HG03354 (cell line): ENCODE measurements around the gene LTB.
"Not testable (repeated sequence)": the region's sequence is repeated elsewhere in the genome, so short reads cannot be mapped to it uniquely, and the experiment has no call there.

Source experiments
- ATAC-seq: cut with Tn5 transposase; IDR thresholded peaks from one replicate; pipeline ENCODE4 v1.9.1; 2021; ENCODE audit warnings: mild to moderate bottlenecking; ENCODE audit not compliant: unreplicated experiment, poor library complexity, severe bottlenecking

Gene LTB

GRCh38 chr6:31610968-31611367, 28.7 kb upstream of the LTB start:
- ATAC-seq = no peak

DNA sequence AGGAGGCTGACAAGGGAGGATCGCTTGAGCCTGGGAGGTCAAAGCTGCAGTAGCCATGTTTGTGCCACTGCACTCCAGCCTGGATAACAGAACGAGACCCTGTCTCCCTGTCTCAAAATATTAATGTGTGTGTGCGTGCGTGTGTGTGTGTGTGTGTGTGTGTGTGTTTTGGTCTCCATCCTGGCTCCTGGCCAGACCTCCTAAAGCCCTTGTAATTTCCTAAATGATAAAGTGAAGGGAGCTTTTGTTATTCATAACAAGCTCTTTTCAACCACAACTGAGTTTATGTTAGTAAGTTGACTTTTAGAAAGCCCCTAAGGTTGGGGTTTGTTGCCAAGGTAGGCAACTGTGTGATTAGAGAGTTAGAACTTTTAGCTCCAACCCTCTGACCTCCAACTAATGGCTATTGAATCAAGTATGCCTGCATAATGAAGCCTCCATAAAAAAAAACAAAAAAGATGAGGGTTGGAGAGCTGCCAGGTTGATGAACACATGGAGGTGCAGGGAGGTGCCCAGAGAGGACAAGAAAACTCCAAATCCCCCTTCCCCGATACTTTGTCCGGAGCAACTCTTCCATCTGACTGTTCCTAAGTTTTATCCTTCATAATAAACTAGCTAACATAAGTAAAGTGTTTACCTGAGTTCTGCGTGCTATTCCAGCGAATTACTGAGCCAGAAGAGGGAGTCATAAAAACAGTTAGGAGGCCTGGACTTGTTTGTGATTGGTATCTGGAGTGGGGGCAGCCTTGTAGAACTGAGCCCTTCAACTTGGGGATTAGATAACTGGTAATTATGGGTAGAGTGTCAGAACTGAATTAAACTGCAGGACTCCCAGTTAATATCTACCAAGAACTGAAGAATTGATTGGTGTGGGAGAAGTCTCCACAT, 27.5 kb upstream of the LTB start:
- no peak for ATAC-seq

GRCh38 chr6:31607317-31607716, 25.1 kb upstream of the LTB start:
- ATAC-seq = no peak

DNA sequence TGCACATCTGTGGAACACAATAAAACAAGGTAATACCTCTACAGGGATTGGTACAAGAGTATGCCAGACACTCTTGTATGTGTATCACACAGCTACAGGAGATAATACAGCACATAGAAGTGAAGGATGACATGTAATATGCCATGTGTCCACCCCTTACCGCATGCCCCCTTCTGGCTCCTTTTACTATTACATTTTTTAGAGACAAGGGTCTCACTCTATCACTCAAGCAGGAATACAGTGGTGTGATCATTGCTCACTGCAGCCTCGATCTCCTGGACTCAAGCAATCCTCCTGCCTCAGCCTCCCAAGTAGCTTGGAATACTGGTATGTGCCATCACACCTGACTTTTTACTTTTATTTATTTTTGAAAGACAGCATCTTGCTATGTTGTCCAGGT, 14.8 kb upstream of the LTB start:
- peak; percentile 53 for ATAC-seq

DNA sequence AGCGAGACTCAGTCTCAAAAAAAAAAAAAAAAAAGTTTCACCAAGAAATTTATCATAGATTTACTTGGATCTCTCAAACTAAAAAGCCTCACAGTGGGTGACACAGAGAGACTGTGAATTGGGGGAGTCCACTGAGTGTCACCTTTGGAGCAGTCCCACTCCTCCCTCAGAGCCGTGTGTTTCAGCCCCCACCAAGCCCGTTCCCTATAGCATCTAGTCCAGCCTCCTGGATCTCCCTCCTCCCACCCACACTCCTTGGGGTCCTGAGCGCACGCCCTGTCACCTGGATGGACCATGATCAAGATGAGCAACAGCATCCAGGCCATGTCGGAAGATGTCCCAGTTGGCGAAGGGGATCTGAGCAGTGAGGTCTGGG, 10.2 kb upstream of the LTB start:
- no peak for ATAC-seq

GRCh38 chr6:31590691-31591090, 8.5 kb upstream of the LTB start:
- ATAC-seq = not testable (repeated sequence)

DNA sequence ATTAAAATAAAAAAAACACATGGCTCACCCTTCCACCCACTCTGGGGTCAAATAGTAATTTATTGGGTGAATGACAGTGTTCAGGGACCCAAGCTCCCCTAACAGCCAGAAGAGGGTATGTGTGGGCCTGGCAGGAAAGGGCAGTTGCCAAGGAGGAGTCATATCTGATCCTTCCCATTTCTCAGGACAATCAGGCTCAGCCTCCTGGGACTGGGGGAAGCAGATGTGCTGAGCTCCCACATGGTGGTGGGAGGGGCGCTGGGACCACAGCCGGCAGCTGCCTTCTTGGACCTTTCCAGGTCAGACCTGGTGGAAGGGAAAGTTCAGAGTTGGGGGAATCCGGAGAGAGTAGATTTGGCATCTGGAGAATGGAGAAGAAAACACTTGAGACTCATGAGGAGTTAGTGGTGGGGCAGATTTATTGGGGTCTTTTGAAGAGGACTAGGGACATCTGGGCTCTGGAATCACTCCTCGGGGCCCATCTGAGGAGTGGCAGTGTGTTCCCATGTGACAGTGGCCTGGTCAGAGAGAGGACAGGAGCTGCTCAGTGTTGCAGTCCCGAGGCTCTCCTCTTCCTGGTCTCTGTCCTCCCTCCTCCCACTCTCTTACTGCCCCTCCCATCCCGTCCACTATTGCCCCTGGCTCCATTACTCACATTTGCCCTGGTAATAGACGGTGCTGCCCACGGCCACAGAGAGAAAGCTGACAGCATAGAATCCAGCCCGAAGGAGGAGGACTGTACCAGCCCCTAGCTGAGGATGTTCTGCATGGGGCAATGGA, 6.8 kb upstream of the LTB start:
- no peak for ATAC-seq

- no peak for ATAC-seq
These were observed 5.9 kb upstream of the LTB start for GRCh38 chr6:31587791-31588777.

DNA sequence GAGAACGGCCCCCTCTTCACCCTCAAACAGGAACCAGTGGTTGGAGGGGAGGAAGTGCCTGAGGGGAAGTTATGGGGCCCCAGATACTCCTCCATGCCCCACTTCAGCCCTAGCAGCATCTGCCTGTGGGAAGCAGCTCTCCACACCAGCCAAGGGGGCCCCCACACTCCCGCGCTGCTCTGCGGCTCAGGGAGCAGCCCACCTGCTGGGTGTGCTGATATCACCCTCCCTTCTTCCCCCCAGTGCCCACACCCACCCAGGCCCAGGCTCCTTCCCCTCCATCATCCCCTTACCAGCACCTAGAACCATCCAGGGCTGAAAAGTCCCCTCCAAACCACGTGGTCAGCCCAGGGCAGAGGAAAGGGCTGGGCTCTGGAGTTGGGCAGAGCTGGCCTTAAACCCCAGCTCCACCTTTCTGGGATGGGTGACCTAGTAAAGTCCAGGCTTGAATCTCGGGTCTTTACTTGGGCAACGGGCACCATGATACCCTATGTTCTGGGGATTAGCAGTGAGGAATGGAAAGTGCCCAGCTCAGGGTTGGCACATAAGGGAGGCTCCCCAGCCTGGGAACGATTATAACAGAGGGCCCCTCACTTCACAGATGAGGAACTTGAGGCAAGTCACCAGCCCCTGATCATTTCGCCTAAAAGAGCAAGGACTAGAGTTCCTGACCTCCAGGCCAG, 4.5 kb upstream of the LTB start:
- no peak for ATAC-seq

DNA sequence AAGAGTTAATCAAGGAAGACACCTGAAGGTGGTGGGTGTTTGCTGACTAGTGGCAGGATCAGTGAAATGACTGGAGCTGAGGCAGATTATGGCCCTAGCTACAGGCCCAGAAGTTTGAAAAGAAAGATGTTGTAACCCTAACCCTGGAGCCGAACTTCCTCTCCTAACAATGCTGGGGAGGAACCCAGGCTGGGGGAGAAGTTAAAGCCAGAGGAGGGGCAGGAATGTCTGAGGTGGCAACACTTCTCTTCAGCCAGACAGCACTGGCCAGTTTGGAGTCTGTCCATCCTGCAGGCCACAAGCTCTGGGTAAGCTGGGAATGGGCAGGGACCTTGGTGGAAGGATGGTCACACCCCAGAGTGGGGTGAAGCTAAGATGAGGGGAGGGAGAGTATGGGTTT, 3.8 kb upstream of the LTB start, which contains the start of gene LST1:
Gene LST1 (plus strand): TSS at position 270 of the 400 bp plus-strand sequence. CDS start 1,023 bp downstream, outside the sequence.
- no peak for ATAC-seq

DNA sequence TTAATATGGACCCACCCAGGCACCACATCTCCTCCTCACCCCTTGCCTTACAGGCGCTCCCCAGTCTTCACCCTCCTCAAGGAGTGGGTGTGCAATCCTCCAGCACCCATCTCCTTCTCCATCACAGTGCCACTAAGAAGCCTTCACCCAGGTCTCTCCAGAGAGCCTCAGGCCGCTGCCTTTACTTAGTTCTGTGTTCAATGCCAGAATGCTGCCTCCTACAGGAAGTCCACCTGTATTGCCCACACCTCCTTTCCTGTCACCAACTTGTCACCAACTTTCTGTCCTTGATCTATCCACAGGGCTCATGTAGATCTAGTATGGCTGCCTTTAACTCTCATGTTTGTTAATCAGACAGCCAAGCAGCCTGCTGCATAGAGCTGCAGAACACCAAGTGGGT, 3.3 kb upstream of the LTB start:
- no peak for ATAC-seq

DNA sequence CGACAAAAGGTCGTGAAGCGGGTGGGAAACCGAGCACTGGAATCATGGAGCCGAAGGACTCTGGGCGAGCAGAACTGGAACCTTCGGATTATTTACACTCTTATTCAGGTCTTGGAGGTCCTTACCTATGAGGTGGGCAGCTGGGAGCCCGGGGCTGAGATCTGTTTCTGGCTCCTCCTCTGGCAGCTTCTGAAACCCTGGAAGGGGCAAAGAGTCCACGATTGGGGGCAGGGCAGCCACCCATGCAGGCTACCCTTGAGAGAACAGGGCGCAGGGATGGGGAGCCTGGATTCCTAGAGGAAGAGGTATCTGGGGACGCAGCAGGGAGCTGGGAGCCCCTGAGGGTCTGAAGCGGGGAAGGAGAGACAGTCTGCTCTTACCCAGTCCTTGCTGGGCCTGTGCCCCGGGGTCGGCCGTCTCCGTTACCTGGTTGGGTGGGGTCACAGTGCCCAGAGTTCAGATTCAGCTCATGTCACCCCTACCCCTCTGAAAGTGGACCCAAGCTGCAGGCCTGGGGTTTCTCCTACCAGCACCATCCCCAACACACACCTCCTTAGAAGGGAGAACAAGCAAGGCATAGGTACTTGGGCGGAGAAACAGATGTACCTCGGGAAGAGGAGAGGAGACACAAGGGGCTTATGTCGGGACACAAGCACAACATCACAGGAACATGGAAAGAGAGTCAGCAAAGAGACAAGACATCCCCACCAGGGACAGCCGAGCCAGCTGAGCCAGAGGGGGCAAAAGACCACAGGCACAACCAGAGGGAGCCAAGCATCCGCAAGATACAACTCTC, 592 bp downstream of the LTB start:
- no peak for ATAC-seq

- ATAC-seq = peak; percentile 71
These were observed 1.3 kb downstream of the LTB start for GRCh38 chr6:31580807-31581433.

GRCh38 chr6:31580438-31580740, 1.8 kb downstream of the LTB start:
- no peak for ATAC-seq

DNA sequence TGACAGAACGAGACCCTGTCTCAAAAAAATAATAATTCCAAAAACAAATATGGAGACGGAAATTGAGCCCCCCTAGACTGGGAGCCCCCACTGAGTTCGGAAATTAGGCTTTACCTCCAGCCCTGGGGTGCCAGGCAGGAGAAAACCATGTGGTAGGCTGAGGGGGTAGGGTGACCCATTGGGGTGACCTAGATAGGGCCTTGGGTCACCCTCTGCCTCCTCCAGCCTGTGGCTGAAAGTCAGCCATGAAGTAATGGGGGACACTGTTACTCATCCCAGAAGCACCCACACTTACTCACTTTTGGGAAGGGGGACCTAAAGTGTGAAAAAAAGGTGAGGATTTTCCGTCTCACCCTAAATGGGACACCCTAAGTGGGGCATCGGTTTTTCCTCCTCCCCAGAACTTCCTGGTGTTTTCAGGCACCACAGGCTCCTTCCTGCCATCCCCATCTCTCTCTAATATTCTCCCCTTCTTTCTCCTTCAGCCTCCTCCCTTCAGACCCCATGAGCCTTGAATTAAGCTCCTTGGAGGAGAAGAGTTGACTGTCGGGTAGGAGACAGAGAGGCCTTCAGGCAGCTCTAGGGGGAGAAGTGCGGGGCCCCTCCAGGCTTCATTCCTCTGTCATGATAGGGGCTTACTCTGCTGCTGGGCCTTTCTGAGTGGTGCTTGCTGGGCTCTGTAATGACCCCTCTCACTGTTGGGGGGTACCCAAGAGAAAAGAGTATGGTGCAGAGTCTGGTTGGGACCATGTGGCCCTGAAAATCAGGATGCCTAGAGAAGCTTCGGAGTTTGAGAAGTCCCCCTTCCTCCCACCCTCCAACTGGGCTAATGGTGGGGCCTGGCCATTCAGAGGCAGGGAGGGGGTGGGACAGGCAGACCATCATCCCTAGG, 2.4 kb downstream of the LTB start:
- no peak for ATAC-seq

DNA sequence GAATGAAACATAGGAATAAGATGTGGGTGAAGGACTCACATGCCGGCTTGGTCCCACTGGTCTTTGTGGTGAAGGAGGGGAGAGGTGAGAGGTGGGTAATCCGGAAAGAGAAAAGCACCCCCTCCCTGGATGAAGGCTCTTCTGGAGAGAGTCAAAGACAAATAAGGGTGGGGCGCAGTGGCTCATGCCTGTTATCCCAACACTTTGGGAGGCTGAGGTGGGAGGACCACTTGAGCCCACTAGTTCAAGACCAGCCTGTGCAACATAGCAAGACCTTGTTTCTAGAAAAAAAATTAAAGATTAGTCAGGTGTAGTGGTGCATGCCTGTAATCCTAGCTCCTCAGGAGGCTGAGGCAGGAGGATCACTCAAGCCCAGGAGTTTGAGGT, 3.1 kb downstream of the LTB start:
- no peak for ATAC-seq
